Testis (tissue), 2 donors: ENCODE results near the gene ATAD5.

ENCODE experiments used
- CTCF ChIP-seq, 3 experiments: fragments of 450-650 bp in 2 of 3; fragments of 200-600 bp in 1 of 3; sonication (generic) in 1 of 3; IDR thresholded peaks; one replicate each; pipeline ENCODE4 v1.5.1; 2016 to 2019; ENCODE audit warnings: antibody characterized with exemption in 3 of 3, mild to moderate bottlenecking in 2 of 3, moderate library complexity in 1 of 3
- POLR2A ChIP-seq: fragments of 450-650 bp; IDR thresholded peaks from one replicate; pipeline ENCODE4 v1.6.1; 2017; ENCODE audit warnings: antibody characterized with exemption, mild to moderate bottlenecking, moderate library complexity

- no peak for TF ChIP-seq POLR2A
- no peak for TF ChIP-seq CTCF (IDR thresholded peaks at IDR 0.05)
Measured at GRCh38 chr17:30823421-30823820, 8.3 kb upstream of the ATAD5 start.
